Activated CD8-positive, alpha-beta memory T cell treated with anti-CD3 and anti-CD28 coated beads, Interleukin-2, amount 50 U/mL, for 4 hours (primary cell): Measurements from ENCODE around the gene GUK1.
"Not testable (repeated sequence)": the region's sequence is repeated elsewhere in the genome, so short reads cannot be mapped to it uniquely, and the experiment has no call there.

Source experiments
- DNase-seq: peaks from one replicate; pipeline ENCODE4 v3.0.0-alpha.2; 2020

The GUK1 gene

GRCh38 chr1:228105270-228105995, 34.6 kb upstream of the GUK1 start:
- no peak for DNase-seq

- DNase-seq = no peak
Measured at GRCh38 chr1:228105996-228106799, 33.9 kb upstream of the GUK1 start.

- no peak for DNase-seq
Measured at GRCh38 chr1:228106800-228107054, 33.4 kb upstream of the GUK1 start.

- no peak for DNase-seq
Measured at GRCh38 chr1:228107636-228108035, 32.4 kb upstream of the GUK1 start.

GRCh38 chr1:228108055-228108690, 31.9 kb upstream of the GUK1 start:
- no peak for DNase-seq

GRCh38 chr1:228108742-228109072, 31.4 kb upstream of the GUK1 start:
- no peak for DNase-seq

GRCh38 chr1:228109073-228109961, 30.8 kb upstream of the GUK1 start, which contains the start of gene MRPL55:
TSS of gene MRPL55 (minus strand) at chr1:228109299. CDS start at chr1:228108260, 1,039 bp downstream.
- peak; percentile 99 for DNase-seq

GRCh38 chr1:228109962-228110488, 30.1 kb upstream of the GUK1 start:
- no peak for DNase-seq

- no peak for DNase-seq
Measured at GRCh38 chr1:228110556-228110955, 29.5 kb upstream of the GUK1 start.

GRCh38 chr1:228111315-228111714, 28.8 kb upstream of the GUK1 start:
- not testable (repeated sequence) for DNase-seq

GRCh38 chr1:228112167-228112566, 27.9 kb upstream of the GUK1 start:
- DNase-seq = no peak

- DNase-seq = no peak
Measured at GRCh38 chr1:228112617-228113016, 27.5 kb upstream of the GUK1 start.

- DNase-seq = no peak
Measured at GRCh38 chr1:228114827-228115226, 25.3 kb upstream of the GUK1 start.

- DNase-seq = no peak
Measured at GRCh38 chr1:228117335-228117734, 22.7 kb upstream of the GUK1 start.

GRCh38 chr1:228118040-228118439, 22.0 kb upstream of the GUK1 start:
- DNase-seq = no peak

- no peak for DNase-seq
Measured at GRCh38 chr1:228120351-228120750, 19.7 kb upstream of the GUK1 start.

GRCh38 chr1:228120857-228121489, 19.1 kb upstream of the GUK1 start:
- no peak for DNase-seq

- no peak for DNase-seq
Measured at GRCh38 chr1:228122921-228123441, 17.1 kb upstream of the GUK1 start.

- no peak for DNase-seq
Measured at GRCh38 chr1:228123505-228123904, 16.6 kb upstream of the GUK1 start.

GRCh38 chr1:228125185-228125584, 14.9 kb upstream of the GUK1 start:
- DNase-seq = no peak

GRCh38 chr1:228131766-228132165, 8.3 kb upstream of the GUK1 start:
- no peak for DNase-seq

- DNase-seq = no peak
Measured at GRCh38 chr1:228134591-228134990, 5.5 kb upstream of the GUK1 start.
